ENCODE measurements around the gene BHLHE23.
A peak's percentile ranks its signal among the peaks of the same experiment; 100 is the strongest.

BHLHE23 gene

DNA sequence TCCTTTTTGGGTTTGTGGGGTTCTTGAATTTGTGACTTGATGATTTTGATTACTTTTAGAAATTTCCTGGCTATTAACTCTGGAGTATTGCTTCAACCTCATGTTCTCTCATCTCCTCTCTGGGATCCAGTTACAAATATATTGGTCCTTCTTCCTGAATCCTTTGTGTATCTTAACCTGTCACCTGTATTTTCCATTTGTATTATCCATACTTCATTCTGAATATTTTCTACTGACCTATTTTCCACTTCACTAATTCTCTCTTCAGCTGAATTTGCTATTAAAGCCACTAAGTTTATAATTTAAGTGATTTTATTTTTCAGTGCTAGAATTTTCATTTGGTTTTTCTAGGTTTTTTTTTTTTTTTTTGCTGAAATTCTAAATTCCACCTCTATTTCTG is 6.4 kb upstream of the BHLHE23 start:
- TF ChIP-seq, protein P1, sequence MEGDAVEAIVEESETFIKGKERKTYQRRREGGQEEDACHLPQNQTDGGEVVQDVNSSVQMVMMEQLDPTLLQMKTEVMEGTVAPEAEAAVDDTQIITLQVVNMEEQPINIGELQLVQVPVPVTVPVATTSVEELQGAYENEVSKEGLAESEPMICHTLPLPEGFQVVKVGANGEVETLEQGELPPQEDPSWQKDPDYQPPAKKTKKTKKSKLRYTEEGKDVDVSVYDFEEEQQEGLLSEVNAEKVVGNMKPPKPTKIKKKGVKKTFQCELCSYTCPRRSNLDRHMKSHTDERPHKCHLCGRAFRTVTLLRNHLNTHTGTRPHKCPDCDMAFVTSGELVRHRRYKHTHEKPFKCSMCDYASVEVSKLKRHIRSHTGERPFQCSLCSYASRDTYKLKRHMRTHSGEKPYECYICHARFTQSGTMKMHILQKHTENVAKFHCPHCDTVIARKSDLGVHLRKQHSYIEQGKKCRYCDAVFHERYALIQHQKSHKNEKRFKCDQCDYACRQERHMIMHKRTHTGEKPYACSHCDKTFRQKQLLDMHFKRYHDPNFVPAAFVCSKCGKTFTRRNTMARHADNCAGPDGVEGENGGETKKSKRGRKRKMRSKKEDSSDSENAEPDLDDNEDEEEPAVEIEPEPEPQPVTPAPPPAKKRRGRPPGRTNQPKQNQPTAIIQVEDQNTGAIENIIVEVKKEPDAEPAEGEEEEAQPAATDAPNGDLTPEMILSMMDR (conservative IDR thresholded peaks at IDR 0.05; ENCODE audit: low read depth, low read length): no peak
- no peak overlapping the region for H3K4me3 ChIP-seq (ENCODE audit: low read length)
- no peak for DNase-seq (ENCODE audit: low read depth)

DNA sequence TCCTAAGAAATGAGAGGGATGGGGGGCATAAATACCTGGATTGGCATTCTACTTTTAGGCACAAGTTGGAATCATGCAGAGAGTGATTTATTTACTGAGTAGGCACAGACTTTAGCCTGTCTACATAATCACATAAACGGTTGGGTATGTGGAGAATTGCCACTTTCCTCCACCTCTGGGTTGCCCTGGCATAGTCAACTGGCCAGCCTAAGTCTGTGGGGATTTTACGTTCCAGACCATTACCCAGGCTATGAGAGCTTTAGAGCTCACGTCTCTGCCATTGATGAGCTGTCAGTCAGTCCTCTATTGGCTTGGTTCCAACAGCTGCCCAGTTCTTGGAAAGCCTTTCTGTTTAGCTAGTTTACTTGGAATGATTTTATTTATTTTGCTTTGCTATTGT is 5.0 kb upstream of the BHLHE23 start:
- DNase-seq (ENCODE audit: low read depth): no peak
- TF ChIP-seq, protein P1 (conservative IDR thresholded peaks at IDR 0.05; ENCODE audit: low read depth, low read length): no peak

DNA sequence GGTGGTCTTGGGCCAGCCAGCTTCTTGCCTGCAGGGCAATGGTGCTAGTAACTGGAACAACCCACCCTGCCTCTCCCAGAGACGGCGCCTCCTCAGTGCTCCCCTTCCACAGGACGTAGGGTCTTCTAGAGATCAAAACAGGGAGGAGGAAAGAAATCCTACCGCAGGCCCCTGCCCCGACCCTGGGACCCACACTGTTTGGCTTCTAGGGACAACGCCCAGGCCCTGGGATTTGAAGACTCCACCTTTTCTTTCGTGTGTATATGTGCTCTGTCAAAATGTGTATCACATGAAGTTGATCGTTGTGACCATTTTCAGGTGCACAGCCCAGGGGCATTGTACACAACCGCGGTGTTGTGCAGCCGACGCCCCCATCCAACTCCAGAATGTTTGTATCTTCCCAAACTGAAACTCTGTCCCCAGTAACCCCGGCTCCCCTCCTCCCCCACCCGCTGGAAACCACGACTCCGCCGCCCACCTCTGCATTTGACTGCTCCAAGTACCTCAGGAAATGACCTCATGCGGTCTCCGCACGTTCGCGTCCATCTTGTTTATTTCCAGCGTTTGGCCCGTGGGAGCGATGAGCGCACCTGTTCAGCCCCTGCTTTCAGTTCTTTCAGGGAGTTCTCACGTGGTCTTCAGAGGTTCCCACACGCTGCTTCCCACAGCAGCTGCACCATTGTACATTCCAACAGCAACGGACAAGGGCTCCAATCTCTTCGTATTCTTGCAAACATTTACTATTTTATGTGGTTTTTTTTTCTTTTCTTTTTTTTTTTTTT is 3.4 kb upstream of the BHLHE23 start:
- no peak overlapping the region for H3K4me3 ChIP-seq (ENCODE audit: low read length)
- no peak for DNase-seq (ENCODE audit: low read depth)

More for the DNA sequence above, 5.0 kb upstream of the BHLHE23 start:
- H3K4me3 ChIP-seq (ENCODE audit: low read length): no peak overlapping the region

DNA sequence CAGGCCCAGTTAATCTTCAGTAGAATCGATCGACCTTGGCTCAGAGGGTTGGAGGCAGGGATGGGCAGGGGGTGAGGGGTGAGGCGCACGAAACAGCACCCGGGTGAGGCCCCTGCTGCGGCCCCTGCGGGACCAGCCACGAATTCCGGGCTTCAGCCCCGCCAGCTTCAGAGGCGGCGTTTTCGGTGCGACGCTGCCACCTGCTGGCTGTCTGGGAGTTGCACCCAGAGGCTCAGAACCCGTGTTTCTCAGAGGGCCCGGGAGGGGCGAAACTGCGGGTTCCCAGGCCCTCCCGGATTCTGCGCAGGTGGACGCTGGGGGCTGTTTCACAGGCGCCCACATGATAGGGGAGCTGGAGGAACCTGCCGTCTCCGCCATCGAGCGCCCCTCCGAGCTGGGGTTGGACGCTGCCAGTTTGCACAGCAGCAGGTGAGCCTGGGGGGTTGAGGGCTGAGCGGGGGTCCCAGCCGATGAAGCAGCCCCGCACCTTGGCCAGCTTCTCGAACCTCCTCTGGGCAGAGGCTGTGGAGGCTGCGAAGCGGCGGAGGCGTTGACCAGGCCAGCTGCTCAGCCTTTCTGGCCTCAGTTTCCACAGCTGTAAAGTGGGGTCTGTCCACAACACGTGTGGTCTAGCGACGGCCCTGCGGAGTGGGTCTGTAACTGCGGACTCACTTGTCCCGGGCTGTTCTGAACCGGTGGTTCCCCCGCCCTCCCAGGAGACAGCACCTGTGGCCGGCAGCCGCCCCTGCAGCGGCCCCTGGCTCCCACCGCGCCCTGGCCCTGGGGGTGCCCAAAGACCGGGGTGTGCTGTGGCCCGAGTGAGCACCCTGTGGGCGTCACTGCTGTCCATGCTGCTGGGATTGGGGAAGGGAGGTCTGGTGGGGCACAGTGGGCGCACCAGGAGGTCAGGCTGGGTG is 2.5 kb upstream of the BHLHE23 start:
- TF ChIP-seq, protein P1 (conservative IDR thresholded peaks at IDR 0.05; ENCODE audit: low read depth, low read length): peak; percentile 86
- DNase-seq (ENCODE audit: low read depth): no peak
- no peak overlapping the region for H3K4me3 ChIP-seq (ENCODE audit: low read length)

More for the DNA sequence above, 3.4 kb upstream of the BHLHE23 start:
- TF ChIP-seq, protein P1 (conservative IDR thresholded peaks at IDR 0.05; ENCODE audit: low read depth, low read length): no peak

DNA sequence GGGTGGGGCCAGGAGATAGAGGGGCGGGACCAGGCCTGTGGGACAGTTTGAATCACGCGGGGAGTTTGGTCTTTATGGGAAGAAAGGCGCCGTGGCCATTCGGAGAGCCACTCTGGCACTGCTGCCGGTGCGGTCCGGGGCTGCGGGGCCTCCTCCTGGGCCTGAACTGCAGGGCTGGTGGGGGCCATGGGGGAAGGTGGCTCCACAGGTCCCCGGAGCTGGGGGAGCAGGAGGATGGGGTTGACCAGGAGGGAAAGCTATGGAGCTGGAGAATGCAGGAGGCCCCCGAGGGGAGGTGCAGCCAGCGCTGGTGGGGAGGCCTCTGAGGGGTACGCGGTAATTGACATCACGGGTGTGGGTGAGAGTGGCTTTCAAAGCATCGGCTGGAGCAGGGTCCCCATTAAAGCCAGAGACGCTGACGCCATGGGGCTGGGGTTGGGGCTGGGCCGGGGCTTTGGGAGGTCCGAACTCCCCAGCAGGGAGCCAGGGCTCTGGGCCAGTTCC is 1.8 kb upstream of the BHLHE23 start:
- TF ChIP-seq, protein P1 (conservative IDR thresholded peaks at IDR 0.05; ENCODE audit: low read depth, low read length): no peak
- H3K4me3 ChIP-seq (ENCODE audit: low read length): no peak overlapping the region
- no peak for DNase-seq (ENCODE audit: low read depth)

DNA sequence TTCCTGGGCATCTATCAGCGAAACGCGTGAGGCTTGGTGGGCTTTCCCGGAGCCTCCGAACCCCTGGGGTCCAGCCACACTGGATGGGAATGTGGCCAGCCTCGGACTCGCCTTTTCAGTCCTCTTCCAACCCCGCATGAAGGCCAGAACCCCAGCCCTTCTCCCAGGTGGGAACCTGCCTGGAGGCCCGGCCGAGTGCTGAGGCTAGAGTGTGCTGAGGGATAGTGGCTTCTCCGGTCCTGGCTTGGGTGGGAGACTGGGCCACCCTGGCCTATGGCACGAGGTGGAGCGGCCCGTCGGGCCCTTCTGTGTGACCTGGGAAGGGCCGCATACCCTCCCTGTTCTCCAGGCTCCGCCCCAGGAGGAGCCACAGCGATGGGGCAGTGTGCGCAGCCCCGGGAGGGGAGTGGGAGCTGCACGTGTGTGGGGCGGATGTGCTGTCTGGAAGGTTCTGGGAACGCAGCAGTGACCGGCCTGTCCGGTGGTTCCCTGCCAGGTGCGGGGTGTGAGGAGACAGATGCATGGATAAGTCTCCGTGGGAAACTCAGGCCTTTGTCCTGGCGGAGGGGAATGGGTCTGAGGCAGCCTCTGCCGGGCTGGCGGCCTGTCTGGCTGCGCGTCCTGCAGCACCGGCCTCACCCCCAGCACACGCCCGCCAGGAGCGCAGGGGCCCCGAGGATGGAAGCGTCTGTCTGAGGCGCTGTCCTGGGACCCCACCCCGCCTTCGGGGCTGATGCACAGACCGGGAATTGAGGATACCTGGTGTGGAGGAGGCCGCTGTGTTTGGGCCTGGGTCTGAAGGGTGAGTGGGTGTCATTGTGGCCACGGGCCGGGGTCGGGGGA is 1.1 kb upstream of the BHLHE23 start:
- DNase-seq (ENCODE audit: low read depth): no peak
- H3K4me3 ChIP-seq (ENCODE audit: low read length): no peak overlapping the region
- TF ChIP-seq, protein P1 (conservative IDR thresholded peaks at IDR 0.05; ENCODE audit: low read depth, low read length): no peak

Measured in retinal pigment epithelial cell (primary cell).